Limb (tissue), 2 donors: ENCODE measurements around the gene GLT6D1.

Source experiments
- DNase-seq, 2 donors: peaks; one replicate each; pipeline ENCODE4 v3.0.0-alpha.2; 2016; ENCODE audit errors: extremely low spot score in 2 of 2

GLT6D1 gene

GRCh38 chr9:135624282-135624681 is 15.1 kb downstream of the GLT6D1 start:
- no peak for DNase-seq

- no peak for DNase-seq
These were observed 16.8 kb downstream of the GLT6D1 start for GRCh38 chr9:135622415-135623020.

- DNase-seq = no peak
These were observed 18.8 kb downstream of the GLT6D1 start for GRCh38 chr9:135620558-135620957.

GRCh38 chr9:135619599-135619886 is 19.8 kb downstream of the GLT6D1 start:
- DNase-seq = no peak

GRCh38 chr9:135618866-135619598 is 20.3 kb downstream of the GLT6D1 start:
- DNase-seq = no peak

- DNase-seq = no peak
These were observed 21.3 kb downstream of the GLT6D1 start for GRCh38 chr9:135617991-135618411.

GRCh38 chr9:135617538-135617900 is 21.8 kb downstream of the GLT6D1 start:
- no peak for DNase-seq

GRCh38 chr9:135616619-135617537 is 22.5 kb downstream of the GLT6D1 start:
- DNase-seq = no peak

GRCh38 chr9:135615666-135616618 is 23.4 kb downstream of the GLT6D1 start:
- no peak for DNase-seq

GRCh38 chr9:135614821-135615665 is 24.3 kb downstream of the GLT6D1 start:
- no peak for DNase-seq

GRCh38 chr9:135613946-135614805 is 25.2 kb downstream of the GLT6D1 start:
- DNase-seq = no peak

- DNase-seq = no peak
These were observed 26.1 kb downstream of the GLT6D1 start for GRCh38 chr9:135612981-135613910.

- DNase-seq = no peak
These were observed 26.9 kb downstream of the GLT6D1 start for GRCh38 chr9:135612437-135612836.

- DNase-seq = no peak
These were observed 27.5 kb downstream of the GLT6D1 start for GRCh38 chr9:135611875-135612209.

- DNase-seq = no peak
These were observed 28.0 kb downstream of the GLT6D1 start for GRCh38 chr9:135611142-135611874.

- DNase-seq = no peak
These were observed 28.8 kb downstream of the GLT6D1 start for GRCh38 chr9:135610290-135611141.
